Type B pancreatic cell (in vitro differentiated cells): ENCODE measurements around the gene TXN2. TPM values are rescaled to one million over a fixed set of nuclear protein-coding genes. Genes with fewer than 3 reads are reported as not detected.

Source experiments
- DNase-seq: peaks from one replicate; pipeline ENCODE4 v3.0.0; 2021; ENCODE audit warnings: mixed read lengths; ENCODE audit not compliant: unreplicated experiment; ENCODE audit errors: extremely low spot score
- H3K27ac Mint-ChIP-seq: 2 replicates; pipeline ENCODE4 v1.8.0; 2021; ENCODE audit warnings: mild to moderate bottlenecking, mixed read lengths
- H3K27me3 Mint-ChIP-seq: 2 replicates; pipeline ENCODE4 v1.8.0; 2021; ENCODE audit warnings: mixed read lengths
- H3K36me3 Mint-ChIP-seq: 2 replicates; pipeline ENCODE4 v1.8.0; 2021; ENCODE audit warnings: mixed read lengths
- H3K4me1 Mint-ChIP-seq: one replicate; pipeline ENCODE4 v1.8.0; 2021; ENCODE audit warnings: mixed read lengths; ENCODE audit not compliant: unreplicated experiment
- H3K4me3 Mint-ChIP-seq: 2 replicates; pipeline ENCODE4 v1.8.0; 2021; ENCODE audit warnings: mild to moderate bottlenecking, mixed read lengths
- H3K9me3 Mint-ChIP-seq: 2 replicates; pipeline ENCODE4 v1.8.0; 2021; ENCODE audit warnings: mixed read lengths
- total RNA-seq: library from RNA; stranded (reverse); gene quantifications from 2 replicates; pipeline ENCODE4 v1.2.1, GENCODE V29; 2021; ENCODE audit warnings: low replicate concordance
- TF ChIP-seq, protein P1 (sequence below): fragments of 200-600 bp; sonication (generic); conservative IDR thresholded peaks from 2 replicates; pipeline ENCODE4 v1.5.0; 2021; ENCODE audit warnings: antibody characterized with exemption, mild to moderate bottlenecking

The TXN2 gene
- total RNA-seq, 1 donor from 2014 or later: 73.4 TPM

DNA sequence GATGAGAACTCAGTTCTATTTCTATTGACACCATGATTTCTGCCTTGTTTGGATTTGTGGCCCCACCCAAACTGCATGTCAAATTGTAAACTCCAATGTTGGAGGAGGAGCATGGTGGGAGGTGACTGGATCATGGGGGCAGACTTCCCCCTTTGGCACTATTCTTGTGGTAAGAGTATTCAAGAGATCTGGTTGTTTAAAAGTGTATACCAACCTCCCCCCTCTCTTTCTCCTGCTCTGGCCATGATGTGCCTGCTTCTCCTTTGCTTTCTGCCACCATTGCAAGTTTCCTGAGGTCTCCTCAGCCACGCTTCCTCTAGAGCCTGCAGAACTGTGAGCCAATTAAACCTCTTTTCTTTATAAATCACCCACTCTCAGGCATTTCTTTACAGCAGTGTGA is 33.3 kb upstream of the TXN2 start:
- H3K27me3 Mint-ChIP-seq: no peaks in the 10 kb centered on the region
- H3K36me3 Mint-ChIP-seq: peaks cover 56% of the 10 kb centered on the region
- TF ChIP-seq, protein P1, sequence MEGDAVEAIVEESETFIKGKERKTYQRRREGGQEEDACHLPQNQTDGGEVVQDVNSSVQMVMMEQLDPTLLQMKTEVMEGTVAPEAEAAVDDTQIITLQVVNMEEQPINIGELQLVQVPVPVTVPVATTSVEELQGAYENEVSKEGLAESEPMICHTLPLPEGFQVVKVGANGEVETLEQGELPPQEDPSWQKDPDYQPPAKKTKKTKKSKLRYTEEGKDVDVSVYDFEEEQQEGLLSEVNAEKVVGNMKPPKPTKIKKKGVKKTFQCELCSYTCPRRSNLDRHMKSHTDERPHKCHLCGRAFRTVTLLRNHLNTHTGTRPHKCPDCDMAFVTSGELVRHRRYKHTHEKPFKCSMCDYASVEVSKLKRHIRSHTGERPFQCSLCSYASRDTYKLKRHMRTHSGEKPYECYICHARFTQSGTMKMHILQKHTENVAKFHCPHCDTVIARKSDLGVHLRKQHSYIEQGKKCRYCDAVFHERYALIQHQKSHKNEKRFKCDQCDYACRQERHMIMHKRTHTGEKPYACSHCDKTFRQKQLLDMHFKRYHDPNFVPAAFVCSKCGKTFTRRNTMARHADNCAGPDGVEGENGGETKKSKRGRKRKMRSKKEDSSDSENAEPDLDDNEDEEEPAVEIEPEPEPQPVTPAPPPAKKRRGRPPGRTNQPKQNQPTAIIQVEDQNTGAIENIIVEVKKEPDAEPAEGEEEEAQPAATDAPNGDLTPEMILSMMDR: no peak
- H3K4me3 Mint-ChIP-seq: no peak overlapping the region
- H3K9me3 Mint-ChIP-seq: no peaks in the 10 kb centered on the region
- H3K27ac Mint-ChIP-seq: no peak overlapping the region
- no peak for DNase-seq
- peaks cover 3% of the 10 kb centered on the region for H3K4me1 Mint-ChIP-seq

DNA sequence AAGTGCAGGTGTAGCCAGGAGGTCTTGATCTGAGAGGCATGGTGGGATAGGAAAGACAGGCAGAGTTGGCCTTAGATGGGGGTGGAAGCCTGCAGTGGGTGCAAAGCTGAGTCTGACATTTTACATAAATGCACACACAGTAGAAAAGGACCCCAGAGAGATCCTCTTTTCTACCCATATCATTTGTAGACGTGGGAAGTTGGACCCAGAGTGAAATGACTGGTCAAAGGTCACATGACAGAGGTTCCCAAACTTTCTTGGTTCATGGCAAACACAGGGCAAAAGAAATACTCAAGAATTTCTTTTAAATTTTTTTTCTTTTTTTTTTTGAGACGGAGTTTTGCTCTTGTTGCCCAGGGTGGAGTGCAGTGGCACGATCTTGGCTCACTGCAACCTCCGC is 31.6 kb upstream of the TXN2 start:
- peak overlapping the region; percentile 4 for H3K27ac Mint-ChIP-seq
- no peaks in the 10 kb centered on the region for H3K27me3 Mint-ChIP-seq
- peaks cover 52% of the 10 kb centered on the region for H3K36me3 Mint-ChIP-seq

DNA sequence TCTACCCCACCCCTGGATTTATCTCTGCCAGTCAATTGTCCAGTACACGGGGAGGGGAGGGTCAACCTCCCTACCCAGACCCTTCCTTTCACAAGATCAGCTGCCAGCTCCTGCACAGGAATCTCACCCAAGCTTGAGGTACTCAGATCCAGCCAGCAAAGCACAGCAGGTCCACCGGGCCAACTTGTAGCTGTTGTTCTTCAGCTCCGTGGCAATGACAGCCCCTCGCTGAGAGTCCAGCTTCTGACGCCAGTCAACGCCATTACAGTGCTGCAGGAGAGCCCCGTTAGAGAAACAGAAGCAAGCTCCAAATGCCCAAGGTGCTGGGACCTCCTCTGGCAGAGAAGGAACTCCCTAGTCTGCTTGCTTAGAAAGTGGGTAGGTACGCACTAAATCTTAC is 30.9 kb upstream of the TXN2 start:
- peaks cover 7% of the 10 kb centered on the region for H3K4me1 Mint-ChIP-seq
- H3K36me3 Mint-ChIP-seq: peaks cover 54% of the 10 kb centered on the region
- no peaks in the 10 kb centered on the region for H3K9me3 Mint-ChIP-seq
- TF ChIP-seq, protein P1: no peak
- no peaks in the 10 kb centered on the region for H3K27me3 Mint-ChIP-seq
- peak overlapping the region; percentile 4 for H3K27ac Mint-ChIP-seq
- no peak for DNase-seq
- no peak overlapping the region for H3K4me3 Mint-ChIP-seq

More for the DNA sequence above, 31.6 kb upstream of the TXN2 start:
- Mint-ChIP-seq H3K4me3 (peak overlapping the region; percentile 3), H3K9me3 (no peaks in the 10 kb centered on the region), H3K4me1 (peaks cover 3% of the 10 kb centered on the region)
- DNase-seq: no peak
- TF ChIP-seq, protein P1: no peak

DNA sequence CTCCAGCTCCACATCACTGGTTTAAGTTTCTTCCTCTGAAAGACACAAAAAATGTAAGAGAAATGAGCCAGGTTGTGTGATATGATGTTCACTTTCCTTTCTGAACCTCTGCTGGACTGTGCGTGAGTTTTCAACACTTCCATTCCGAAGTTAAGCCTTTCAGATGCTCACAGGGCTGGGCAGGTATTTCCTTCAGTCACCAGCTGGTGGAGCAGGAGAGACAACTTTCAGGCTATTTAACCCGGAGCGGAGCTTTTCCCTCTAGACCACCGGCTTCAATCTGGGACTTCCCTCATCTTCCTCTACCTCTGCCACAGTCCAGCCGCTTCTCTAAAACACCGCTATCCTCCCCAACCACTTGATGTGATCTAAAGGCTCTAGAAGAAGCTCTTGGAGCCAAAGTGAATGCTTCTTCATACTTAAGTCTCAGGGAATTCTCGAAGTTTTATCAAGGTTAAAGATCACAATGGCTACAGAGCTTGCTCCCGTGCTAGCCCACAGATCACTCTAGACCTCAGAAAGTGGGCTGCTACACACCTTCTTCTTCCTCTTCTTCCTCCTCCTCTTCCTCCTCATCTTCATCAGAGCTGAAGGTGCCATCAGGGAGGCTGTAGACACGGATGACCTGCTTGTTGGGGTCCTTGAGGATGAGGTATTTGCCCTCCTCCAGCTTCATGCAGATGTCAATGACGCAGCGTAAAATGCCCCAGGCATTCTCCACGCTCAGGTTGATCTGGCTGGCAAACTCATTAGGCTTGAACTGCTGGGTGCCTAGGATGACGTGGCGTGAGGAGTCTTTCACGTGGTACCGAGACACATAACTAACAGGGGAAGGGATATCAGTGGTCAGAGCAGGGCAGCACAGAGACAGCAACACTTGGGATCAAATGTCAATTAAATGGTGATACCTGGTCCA is 29.8 kb upstream of the TXN2 start:
- Mint-ChIP-seq H3K27me3 (no peaks in the 10 kb centered on the region), H3K4me1 (peaks cover 9% of the 10 kb centered on the region), H3K9me3 (no peaks in the 10 kb centered on the region), H3K4me3 (peak overlapping the region; percentile 21), H3K27ac (peak overlapping the region; percentile 94), H3K36me3 (peaks cover 46% of the 10 kb centered on the region)
- TF ChIP-seq, protein P1: peak; percentile 75
- DNase-seq: no peak

DNA sequence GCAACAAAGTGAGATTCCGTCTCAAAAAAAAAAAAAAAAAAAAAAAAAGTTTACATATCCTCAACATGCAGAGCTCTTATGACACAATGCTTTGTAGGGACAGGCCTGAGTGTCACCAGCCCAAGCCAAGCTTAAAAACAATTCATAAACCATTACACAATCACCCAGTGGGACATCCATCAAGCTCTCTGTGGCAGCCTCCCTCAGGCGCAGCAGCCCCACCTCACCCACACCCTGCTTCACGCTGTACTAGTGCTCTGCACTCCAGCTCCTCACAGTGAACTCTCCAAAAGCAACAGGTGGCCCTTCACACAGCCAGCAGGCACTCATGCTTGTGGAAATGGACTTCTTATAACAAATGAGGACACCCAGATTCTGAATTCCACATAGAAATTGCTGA is 28.9 kb upstream of the TXN2 start:
- TF ChIP-seq, protein P1: no peak
- no peaks in the 10 kb centered on the region for H3K9me3 Mint-ChIP-seq
- peak overlapping the region; percentile 61 for H3K4me3 Mint-ChIP-seq
- H3K4me1 Mint-ChIP-seq: peaks cover 9% of the 10 kb centered on the region
- H3K36me3 Mint-ChIP-seq: peaks cover 38% of the 10 kb centered on the region
- peak overlapping the region; percentile 94 for H3K27ac Mint-ChIP-seq
- no peaks in the 10 kb centered on the region for H3K27me3 Mint-ChIP-seq
- no peak for DNase-seq
